HG03354 (cell line): ENCODE data around the gene ALCAM.
A peak's percentile ranks its signal among the peaks of the same experiment; 100 is the strongest.

ENCODE experiments used
- ATAC-seq: cut with Tn5 transposase; IDR thresholded peaks from one replicate; pipeline ENCODE4 v1.9.1; 2021; ENCODE audit warnings: mild to moderate bottlenecking; ENCODE audit not compliant: unreplicated experiment, poor library complexity, severe bottlenecking

Gene ALCAM

GRCh38 chr3:105518203-105518602, 151.5 kb downstream of the ALCAM start:
- no peak for ATAC-seq

GRCh38 chr3:105518806-105519418, 152.2 kb downstream of the ALCAM start:
- peak; percentile 93 for ATAC-seq

GRCh38 chr3:105521770-105522169, 155.1 kb downstream of the ALCAM start:
- no peak for ATAC-seq

- no peak for ATAC-seq
Measured at GRCh38 chr3:105523501-105523900, 156.8 kb downstream of the ALCAM start.

GRCh38 chr3:105525531-105525930, 158.8 kb downstream of the ALCAM start:
- no peak for ATAC-seq

- ATAC-seq, result no peak
Measured at GRCh38 chr3:105526360-105527111, 159.8 kb downstream of the ALCAM start.

- no peak for ATAC-seq
Measured at GRCh38 chr3:105527535-105527934, 160.8 kb downstream of the ALCAM start.

- no peak for ATAC-seq
Measured at GRCh38 chr3:105527949-105528348, 161.2 kb downstream of the ALCAM start.

- no peak for ATAC-seq
Measured at GRCh38 chr3:105528955-105529354, 162.2 kb downstream of the ALCAM start.

GRCh38 chr3:105529456-105529855, 162.7 kb downstream of the ALCAM start:
- ATAC-seq, result no peak

GRCh38 chr3:105532251-105532650, 165.5 kb downstream of the ALCAM start:
- ATAC-seq, result no peak

- ATAC-seq, result no peak
Measured at GRCh38 chr3:105533960-105534359, 167.3 kb downstream of the ALCAM start.

- ATAC-seq, result no peak
Measured at GRCh38 chr3:105534491-105534890, 167.8 kb downstream of the ALCAM start.

GRCh38 chr3:105537371-105538080, 170.8 kb downstream of the ALCAM start:
- no peak for ATAC-seq

- no peak for ATAC-seq
Measured at GRCh38 chr3:105538483-105538882, 171.8 kb downstream of the ALCAM start.

- no peak for ATAC-seq
Measured at GRCh38 chr3:105539897-105540296, 173.2 kb downstream of the ALCAM start.

GRCh38 chr3:105542282-105543019, 175.7 kb downstream of the ALCAM start:
- ATAC-seq, result no peak

GRCh38 chr3:105545051-105545450, 178.3 kb downstream of the ALCAM start:
- ATAC-seq, result no peak

GRCh38 chr3:105553851-105554250, 187.1 kb downstream of the ALCAM start:
- ATAC-seq, result no peak

GRCh38 chr3:105555206-105555605, 188.5 kb downstream of the ALCAM start:
- ATAC-seq, result no peak
